Central memory CD8-positive, alpha-beta T cell (primary cell): ENCODE data around the gene PRR27.

ENCODE experiments used
- ATAC-seq: fragments of 150-1000 bp; cut with Tn5 transposase; replicated peaks from 2 replicates; pipeline ENCODE4 v1.10.0; 2022; ENCODE audit warnings: mild to moderate bottlenecking, moderate FRiP score, moderate number of reproducible peaks; ENCODE audit not compliant: poor library complexity, severe bottlenecking; ENCODE audit errors: extremely low read depth
- DNase-seq, 2 donors: peaks; one replicate each; pipeline ENCODE4 v3.0.0; 2021; ENCODE audit warnings: low spot score in 2 of 2
- H3K27ac Mint-ChIP-seq: one replicate; pipeline ENCODE4 v1.8.0; 2022; ENCODE audit warnings: low read depth, mild to moderate bottlenecking, moderate library complexity, mixed read lengths
- H3K27me3 Mint-ChIP-seq: one replicate; pipeline ENCODE4 v1.8.0; 2022; ENCODE audit warnings: mixed read lengths
- H3K36me3 Mint-ChIP-seq: one replicate; pipeline ENCODE4 v1.8.0; 2022; ENCODE audit warnings: mild to moderate bottlenecking, moderate library complexity, mixed read lengths; ENCODE audit not compliant: insufficient read depth
- H3K4me1 Mint-ChIP-seq: one replicate; pipeline ENCODE4 v1.8.0; 2022; ENCODE audit warnings: mixed read lengths
- H3K4me3 Mint-ChIP-seq: one replicate; pipeline ENCODE4 v1.8.0; 2022; ENCODE audit warnings: mild to moderate bottlenecking, moderate library complexity, mixed read lengths
- H3K9me3 Mint-ChIP-seq: one replicate; pipeline ENCODE4 v1.8.0; 2022; ENCODE audit warnings: mixed read lengths

Gene PRR27

GRCh38 chr4:70153937-70154336, at the start of gene PRR27:
Gene PRR27, plus strand, starts transcription at chr4:70154237. Its CDS starts 139 bp downstream, at chr4:70154376.
- Mint-ChIP-seq H3K36me3 (no peaks in the 10 kb centered on the region), H3K27ac (no peak within 1 kb of the TSS), H3K4me3 (no peak within 1 kb of the TSS), H3K27me3 (no peaks in the 10 kb centered on the region), H3K4me1 (no peaks in the 10 kb centered on the region), H3K9me3 (peaks cover 4% of the 10 kb centered on the region)
- ATAC-seq (no peak), DNase-seq (no peak)

GRCh38 chr4:70110917-70111316, 43.1 kb upstream of the PRR27 start:
- DNase-seq (no peak), ATAC-seq (no peak)
- H3K9me3 Mint-ChIP-seq = peaks cover 16% of the 10 kb centered on the region
- H3K4me1 Mint-ChIP-seq = no peaks in the 10 kb centered on the region
- no peak overlapping the region for H3K4me3 Mint-ChIP-seq
- H3K27ac Mint-ChIP-seq = no peak overlapping the region
- no peaks in the 10 kb centered on the region for H3K27me3 Mint-ChIP-seq
- H3K36me3 Mint-ChIP-seq = no peaks in the 10 kb centered on the region

- H3K4me3 Mint-ChIP-seq = no peak overlapping the region
- ATAC-seq = no peak
Observed at GRCh38 chr4:70113656-70114055, 40.4 kb upstream of the PRR27 start.

GRCh38 chr4:70114096-70114495, 39.9 kb upstream of the PRR27 start:
- Mint-ChIP-seq H3K9me3 (peaks cover 16% of the 10 kb centered on the region), H3K4me1 (no peaks in the 10 kb centered on the region), H3K27ac (no peak overlapping the region), H3K27me3 (no peaks in the 10 kb centered on the region), H3K36me3 (no peaks in the 10 kb centered on the region), H3K4me3 (no peak overlapping the region)
- DNase-seq (no peak), ATAC-seq (no peak)

More at GRCh38 chr4:70113656-70114055, 40.4 kb upstream of the PRR27 start:
- DNase-seq = no peak
- H3K9me3 Mint-ChIP-seq = peaks cover 20% of the 10 kb centered on the region
- H3K4me1 Mint-ChIP-seq = no peaks in the 10 kb centered on the region
- H3K36me3 Mint-ChIP-seq = no peaks in the 10 kb centered on the region
- H3K27ac Mint-ChIP-seq = no peak overlapping the region
- H3K27me3 Mint-ChIP-seq = no peaks in the 10 kb centered on the region

- Mint-ChIP-seq H3K36me3 (no peaks in the 10 kb centered on the region), H3K27ac (no peak overlapping the region), H3K4me1 (no peaks in the 10 kb centered on the region), H3K27me3 (no peaks in the 10 kb centered on the region), H3K4me3 (no peak overlapping the region), H3K9me3 (peaks cover 33% of the 10 kb centered on the region)
- ATAC-seq (no peak), DNase-seq (no peak)
Observed at GRCh38 chr4:70120323-70120722, 33.7 kb upstream of the PRR27 start.

GRCh38 chr4:70133473-70133872, 20.6 kb upstream of the PRR27 start:
- Mint-ChIP-seq H3K4me1 (no peaks in the 10 kb centered on the region), H3K9me3 (no peaks in the 10 kb centered on the region), H3K36me3 (no peaks in the 10 kb centered on the region), H3K27ac (no peak overlapping the region), H3K27me3 (no peaks in the 10 kb centered on the region), H3K4me3 (no peak overlapping the region)
- DNase-seq (no peak), ATAC-seq (no peak)

- no peak overlapping the region for H3K4me3 Mint-ChIP-seq
- no peaks in the 10 kb centered on the region for H3K9me3 Mint-ChIP-seq
- DNase-seq (no peak), ATAC-seq (no peak)
- H3K4me1 Mint-ChIP-seq = no peaks in the 10 kb centered on the region
- H3K27ac Mint-ChIP-seq = no peak overlapping the region
- H3K27me3 Mint-ChIP-seq = no peaks in the 10 kb centered on the region
- H3K36me3 Mint-ChIP-seq = no peaks in the 10 kb centered on the region
Observed at GRCh38 chr4:70138751-70139150, 15.3 kb upstream of the PRR27 start.

GRCh38 chr4:70151271-70151670, 2.8 kb upstream of the PRR27 start:
- no peak for ATAC-seq
- H3K9me3 Mint-ChIP-seq = peaks cover 8% of the 10 kb centered on the region
- no peaks in the 10 kb centered on the region for H3K4me1 Mint-ChIP-seq
- H3K27me3 Mint-ChIP-seq = no peaks in the 10 kb centered on the region
- H3K4me3 Mint-ChIP-seq = no peak overlapping the region
- no peak for DNase-seq
- no peaks in the 10 kb centered on the region for H3K36me3 Mint-ChIP-seq
- H3K27ac Mint-ChIP-seq = no peak overlapping the region

GRCh38 chr4:70152088-70152487, 1.9 kb upstream of the PRR27 start:
- H3K27me3 Mint-ChIP-seq = no peaks in the 10 kb centered on the region
- no peak for ATAC-seq
- H3K4me3 Mint-ChIP-seq = no peak overlapping the region
- H3K36me3 Mint-ChIP-seq = no peaks in the 10 kb centered on the region
- no peak overlapping the region for H3K27ac Mint-ChIP-seq
- DNase-seq = no peak
- peaks cover 8% of the 10 kb centered on the region for H3K9me3 Mint-ChIP-seq
- H3K4me1 Mint-ChIP-seq = no peaks in the 10 kb centered on the region

GRCh38 chr4:70158576-70158975, 4.5 kb downstream of the PRR27 start:
- Mint-ChIP-seq H3K27ac (no peak overlapping the region), H3K27me3 (no peaks in the 10 kb centered on the region), H3K4me1 (no peaks in the 10 kb centered on the region), H3K9me3 (no peaks in the 10 kb centered on the region), H3K4me3 (no peak overlapping the region), H3K36me3 (no peaks in the 10 kb centered on the region)
- no peak for ATAC-seq
- no peak for DNase-seq

- H3K9me3 Mint-ChIP-seq = peaks cover 17% of the 10 kb centered on the region
- H3K4me3 Mint-ChIP-seq = no peak overlapping the region
- H3K4me1 Mint-ChIP-seq = no peaks in the 10 kb centered on the region
- H3K27ac Mint-ChIP-seq = no peak overlapping the region
- H3K27me3 Mint-ChIP-seq = no peaks in the 10 kb centered on the region
- no peak for DNase-seq
- no peaks in the 10 kb centered on the region for H3K36me3 Mint-ChIP-seq
- no peak for ATAC-seq
Observed at GRCh38 chr4:70177090-70177489, 23.1 kb downstream of the PRR27 start.

- Mint-ChIP-seq H3K4me3 (no peak overlapping the region), H3K36me3 (no peaks in the 10 kb centered on the region), H3K9me3 (peaks cover 17% of the 10 kb centered on the region), H3K4me1 (no peaks in the 10 kb centered on the region), H3K27me3 (no peaks in the 10 kb centered on the region), H3K27ac (no peak overlapping the region)
- DNase-seq (no peak), ATAC-seq (no peak)
Observed at GRCh38 chr4:70178075-70178660, 24.1 kb downstream of the PRR27 start.

- H3K4me1 Mint-ChIP-seq = no peaks in the 10 kb centered on the region
- H3K27ac Mint-ChIP-seq = no peak overlapping the region
- H3K36me3 Mint-ChIP-seq = no peaks in the 10 kb centered on the region
- H3K9me3 Mint-ChIP-seq = peaks cover 11% of the 10 kb centered on the region
- ATAC-seq (no peak), DNase-seq (no peak)
- H3K4me3 Mint-ChIP-seq = no peak overlapping the region
- no peaks in the 10 kb centered on the region for H3K27me3 Mint-ChIP-seq
Observed at GRCh38 chr4:70179811-70180210, 25.8 kb downstream of the PRR27 start.

GRCh38 chr4:70181864-70182263, 27.8 kb downstream of the PRR27 start:
- Mint-ChIP-seq H3K9me3 (peaks cover 19% of the 10 kb centered on the region), H3K27ac (no peak overlapping the region), H3K27me3 (no peaks in the 10 kb centered on the region), H3K4me3 (no peak overlapping the region), H3K36me3 (no peaks in the 10 kb centered on the region), H3K4me1 (no peaks in the 10 kb centered on the region)
- ATAC-seq = no peak
- no peak for DNase-seq
